ENCODE results near the gene KPNA1.

The KPNA1 gene

DNA sequence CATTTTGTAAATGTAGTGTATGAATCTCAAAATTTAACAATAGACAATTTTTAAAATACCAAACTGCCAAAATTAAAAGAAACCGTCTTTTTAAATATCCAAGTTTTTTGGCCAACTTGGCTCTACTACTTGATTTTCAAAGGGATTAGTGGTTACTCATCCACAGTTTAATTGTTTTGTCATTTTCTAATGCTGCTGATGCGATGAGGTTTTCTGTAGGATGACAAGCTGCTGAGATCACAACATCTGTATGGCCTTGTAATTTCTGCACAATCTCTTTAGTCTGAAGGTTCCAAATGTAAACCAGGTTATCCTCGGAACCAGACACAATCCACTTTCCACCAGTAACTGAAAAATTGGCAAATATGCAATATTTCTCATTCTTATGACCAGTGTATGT is 100.3 kb downstream of the KPNA1 start:
- no peak for FAIRE-seq

DNA sequence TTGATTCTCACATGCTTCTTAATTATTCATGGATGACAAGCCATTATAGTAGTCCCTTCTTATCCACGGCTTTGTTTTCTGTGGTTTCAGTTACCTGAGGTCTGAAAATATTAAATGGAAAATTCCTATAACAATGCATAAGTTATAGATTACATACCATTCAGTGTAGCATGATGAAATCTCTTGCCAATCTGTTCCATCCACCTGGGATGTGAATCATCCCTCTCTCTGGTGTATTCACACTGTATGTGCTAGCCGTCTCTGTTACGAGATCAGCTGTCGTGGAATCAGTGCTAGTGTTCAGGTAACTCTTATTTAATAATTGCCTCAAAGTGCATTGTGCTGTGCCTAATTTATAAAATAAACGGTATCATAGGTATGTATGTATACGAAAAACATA is 104.1 kb downstream of the KPNA1 start:
- FAIRE-seq = no peak

DNA sequence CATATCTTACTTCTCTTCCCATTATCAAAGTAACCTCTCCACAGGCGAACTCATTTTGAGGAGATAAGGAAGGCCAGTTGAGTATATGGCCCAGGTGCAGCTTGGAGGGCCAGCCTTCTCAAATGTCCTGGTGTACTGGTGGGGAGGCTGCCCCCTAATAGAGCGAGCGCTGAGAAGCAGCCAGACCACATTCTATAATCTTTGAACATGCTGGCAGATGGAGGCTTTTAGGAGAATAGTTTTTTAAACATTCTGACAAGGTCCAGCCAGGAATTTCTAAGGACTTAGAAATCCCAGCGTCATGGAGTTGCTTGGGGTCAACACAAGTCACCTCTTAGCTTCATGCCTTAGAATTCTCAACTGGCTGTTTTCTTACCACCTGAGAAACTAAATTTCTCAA is 104.6 kb downstream of the KPNA1 start:
- FAIRE-seq = no peak

DNA sequence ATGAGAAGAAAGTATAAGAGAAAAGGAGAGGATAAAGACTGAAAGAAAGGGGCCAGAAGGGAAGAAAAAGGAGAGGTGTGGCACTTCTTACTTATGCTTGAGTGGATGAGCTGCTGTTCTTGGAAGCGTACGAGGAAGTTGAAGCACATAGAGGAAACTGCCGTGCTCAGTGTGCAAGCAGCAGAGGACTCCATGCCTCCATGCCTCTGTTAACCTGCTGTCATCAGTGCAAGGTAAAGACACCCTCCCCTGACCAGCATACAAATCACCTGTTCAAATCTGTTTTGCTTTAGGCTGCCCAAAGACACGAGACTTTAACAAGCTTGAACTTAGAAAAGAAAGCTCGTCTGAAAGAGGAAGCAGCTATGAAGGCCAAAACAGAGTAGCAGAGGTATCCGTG is 105.3 kb downstream of the KPNA1 start:
- no peak for FAIRE-seq

DNA sequence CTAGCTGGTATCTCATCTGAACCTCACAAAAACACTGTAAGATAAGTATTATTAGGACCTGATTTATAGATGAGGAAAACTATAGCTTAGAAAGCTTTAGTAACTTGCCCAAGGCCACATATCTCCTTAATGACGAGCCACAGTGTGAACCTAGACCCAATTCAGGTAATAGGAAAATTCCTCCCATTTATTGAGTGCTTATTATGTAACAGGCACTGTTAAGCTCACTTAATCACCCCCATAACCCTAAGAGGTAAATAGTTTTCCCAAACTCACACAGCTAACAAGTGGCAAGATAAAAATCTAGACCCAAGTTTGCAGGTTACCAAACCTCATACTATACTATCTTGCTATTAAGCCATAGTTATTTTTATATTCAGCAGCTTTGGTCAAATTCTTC is 106.8 kb downstream of the KPNA1 start:
- no peak for FAIRE-seq

DNA sequence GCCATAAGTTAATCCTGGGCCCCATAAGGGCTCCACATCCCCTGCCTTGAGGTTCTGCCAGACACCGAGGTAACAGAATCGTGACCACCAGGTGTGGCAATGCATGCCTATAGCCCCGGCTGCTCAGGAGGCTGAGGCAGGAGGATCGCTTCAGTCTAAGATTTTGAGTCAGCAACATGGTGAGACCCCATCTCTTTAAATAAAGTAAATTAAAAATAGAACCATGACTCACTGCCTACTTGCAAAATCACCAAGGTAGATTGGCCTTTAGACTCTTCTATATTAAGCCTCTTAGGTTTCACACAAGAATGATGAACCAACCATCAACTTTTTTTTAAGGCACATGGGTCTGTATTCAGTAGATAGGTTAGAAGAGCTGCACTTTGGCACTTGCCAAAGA is 108.5 kb downstream of the KPNA1 start:
- FAIRE-seq = no peak

DNA sequence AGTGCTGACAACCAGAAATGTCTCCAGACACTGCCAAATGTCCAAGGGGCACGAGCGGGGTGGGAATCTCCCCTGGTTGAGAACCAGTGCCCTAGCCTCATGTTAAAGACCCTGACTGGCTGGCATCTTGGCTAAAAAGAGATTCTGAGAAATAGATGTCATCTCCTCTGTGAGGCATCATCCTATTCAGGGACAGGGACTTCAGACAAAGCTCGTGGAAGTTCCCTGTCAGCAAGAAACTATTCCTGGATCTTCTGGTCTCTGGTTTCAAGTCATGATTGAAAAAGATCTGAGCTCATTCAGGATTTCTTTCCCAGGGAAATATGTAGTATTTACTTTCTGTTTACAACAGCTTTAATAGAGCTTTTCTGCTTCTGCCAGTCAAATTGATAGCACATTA is 109.7 kb downstream of the KPNA1 start:
- FAIRE-seq = no peak

DNA sequence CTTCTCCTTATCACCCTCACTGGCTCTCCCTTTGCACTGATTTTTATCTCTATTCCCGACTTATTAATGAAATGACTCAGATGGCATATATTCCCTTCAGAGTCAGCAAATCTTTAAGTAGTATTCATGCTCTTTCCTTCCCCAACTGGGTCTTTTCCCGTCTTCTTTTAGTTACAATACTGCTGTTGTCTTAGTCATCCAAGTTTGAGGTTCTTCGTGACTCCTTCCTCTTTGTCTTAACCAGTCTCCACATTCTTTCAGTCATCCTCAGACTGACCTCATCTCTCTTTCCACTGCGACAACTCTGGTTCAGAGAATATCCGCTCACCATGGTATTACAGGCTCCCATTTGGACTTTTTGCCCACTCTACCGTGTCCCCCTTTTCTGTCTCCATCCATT is 111.2 kb downstream of the KPNA1 start:
- FAIRE-seq = no peak

DNA sequence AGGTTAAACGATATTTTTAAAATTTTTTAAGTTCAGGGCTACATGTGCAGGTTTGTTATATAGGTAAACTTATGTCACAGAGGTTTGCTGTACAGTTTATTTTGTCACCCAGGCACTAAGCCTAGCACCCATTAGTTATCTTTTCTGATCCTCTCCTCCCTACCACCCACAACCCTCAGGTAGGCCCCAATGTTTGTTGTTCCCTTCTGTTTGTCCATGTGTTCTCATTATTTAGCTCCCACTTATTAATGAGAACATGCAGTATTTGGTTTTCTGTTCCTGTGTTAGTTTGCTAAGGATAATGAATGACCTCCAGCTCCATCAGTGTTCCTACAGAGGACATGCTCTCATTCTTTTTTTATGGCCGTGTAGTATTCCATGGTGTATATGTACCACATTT is 115.8 kb downstream of the KPNA1 start:
- no peak for FAIRE-seq

DNA sequence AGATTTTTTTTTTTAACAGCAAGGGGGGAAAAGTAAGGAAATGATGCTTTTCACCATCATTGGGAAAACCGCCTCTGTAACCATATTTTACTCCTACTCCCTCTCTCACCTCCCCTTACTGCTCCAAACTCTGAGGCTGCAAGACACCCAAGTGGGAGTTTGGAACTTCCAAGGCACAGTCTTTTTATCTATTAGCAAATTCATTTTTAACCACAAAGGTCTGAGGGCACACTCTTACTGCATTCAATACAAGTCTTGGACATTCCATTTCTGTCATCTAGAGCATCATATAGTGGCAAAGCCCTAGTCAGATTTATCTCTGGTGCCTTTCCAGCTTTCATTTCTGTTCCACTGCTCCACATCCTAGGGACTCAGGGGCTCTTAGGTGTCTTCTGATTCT is 117.5 kb downstream of the KPNA1 start:
- no peak for FAIRE-seq

DNA sequence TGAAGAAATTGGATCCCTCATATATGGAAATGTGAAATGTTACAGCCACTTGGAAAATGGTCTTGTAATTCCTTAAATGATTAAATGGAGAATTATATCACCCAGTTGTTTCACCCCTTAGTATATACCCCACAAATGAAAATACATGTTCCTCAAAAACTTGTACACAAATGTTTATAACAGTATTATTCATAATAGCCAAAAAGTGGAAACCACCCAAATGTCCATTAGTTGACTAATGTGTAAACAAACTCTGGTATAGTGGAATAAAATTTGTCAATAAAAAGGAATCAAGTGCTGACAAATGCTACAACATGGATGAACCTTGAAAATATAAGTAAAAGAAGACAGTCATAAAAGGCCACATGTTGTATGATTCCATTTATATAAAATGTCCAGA is 118.2 kb downstream of the KPNA1 start:
- no peak for FAIRE-seq

DNA sequence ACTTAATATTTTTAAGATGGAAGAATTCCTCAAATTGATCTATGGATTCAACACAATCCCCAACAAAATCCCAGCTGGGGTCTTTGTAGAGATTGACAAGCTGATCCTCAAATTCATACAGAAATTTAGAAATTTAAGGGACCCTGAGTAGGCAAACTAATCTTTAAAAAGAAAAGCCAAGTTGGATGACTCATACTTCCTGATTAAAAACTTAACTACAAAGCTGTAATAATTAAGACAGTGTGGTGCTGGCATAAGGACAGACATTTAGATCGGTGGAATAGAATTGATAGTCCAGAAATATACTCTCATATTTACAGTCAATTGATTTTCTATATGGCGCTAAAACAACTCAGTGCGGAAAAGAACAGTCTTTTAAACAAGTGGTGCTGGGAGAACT is 119.2 kb downstream of the KPNA1 start:
- no peak for FAIRE-seq

DNA sequence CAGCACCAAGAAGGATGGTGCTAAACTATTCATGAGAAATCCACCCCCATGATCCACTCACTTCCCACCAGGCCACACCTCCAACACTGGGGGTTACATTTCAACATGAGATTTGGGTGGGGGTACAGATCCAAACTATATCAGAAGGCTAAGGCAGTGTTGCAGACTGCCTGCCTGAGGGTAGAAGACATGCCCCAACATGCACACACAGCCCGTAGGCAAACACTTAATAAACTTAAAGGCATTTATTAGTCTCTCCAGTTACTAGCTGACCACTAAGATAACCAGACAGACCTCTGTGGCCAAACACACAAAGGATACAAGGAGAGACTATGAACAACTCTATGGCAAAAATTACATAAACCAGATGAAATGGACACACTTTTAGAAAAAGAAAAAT is 120.6 kb downstream of the KPNA1 start:
- FAIRE-seq = no peak

DNA sequence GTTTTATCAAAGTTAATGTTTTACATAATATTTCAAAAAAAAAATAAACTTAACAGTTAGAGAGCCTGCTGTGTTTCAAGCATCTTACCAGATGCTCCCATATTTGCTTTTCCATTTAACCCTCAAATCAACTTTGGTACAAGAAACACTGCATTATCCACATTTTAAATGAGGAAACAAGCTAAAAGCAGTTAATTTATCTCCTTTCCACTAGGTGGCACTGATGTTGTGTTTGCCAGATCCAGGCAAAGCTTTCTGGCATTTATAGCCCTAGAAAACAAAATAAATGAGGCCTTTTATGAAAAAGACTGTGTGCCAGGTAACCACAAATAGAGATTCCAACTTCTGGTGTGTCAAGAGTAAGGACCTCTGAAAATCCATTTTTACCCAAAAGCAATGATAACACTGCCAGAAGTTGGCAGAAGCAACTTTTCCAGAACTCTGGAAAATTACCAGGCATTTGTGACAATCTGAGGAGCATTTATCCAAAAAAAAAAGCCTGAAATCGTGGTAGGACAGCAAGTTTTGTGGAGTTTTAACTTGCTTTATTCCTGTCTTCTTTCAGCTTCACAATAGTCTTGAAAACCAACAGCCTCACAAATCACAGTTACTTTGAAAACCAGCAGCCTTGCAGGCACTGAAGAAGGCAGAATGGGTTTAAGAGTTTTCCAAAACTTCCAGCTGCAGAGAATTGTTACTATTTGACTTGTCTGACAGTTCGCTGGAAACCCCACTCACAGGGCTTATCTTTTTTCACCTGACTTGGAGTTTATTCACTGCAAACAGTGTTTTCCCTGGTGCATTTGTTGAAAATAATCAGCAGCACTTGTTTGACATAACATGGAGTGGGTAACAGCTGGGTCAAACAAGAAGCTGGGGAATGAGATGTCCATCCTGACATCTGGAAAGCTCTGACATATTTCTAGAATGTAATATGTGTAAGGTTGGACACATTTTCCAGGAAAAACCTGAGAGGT is 121.6 kb downstream of the KPNA1 start:
- FAIRE-seq = peak; percentile 64

DNA sequence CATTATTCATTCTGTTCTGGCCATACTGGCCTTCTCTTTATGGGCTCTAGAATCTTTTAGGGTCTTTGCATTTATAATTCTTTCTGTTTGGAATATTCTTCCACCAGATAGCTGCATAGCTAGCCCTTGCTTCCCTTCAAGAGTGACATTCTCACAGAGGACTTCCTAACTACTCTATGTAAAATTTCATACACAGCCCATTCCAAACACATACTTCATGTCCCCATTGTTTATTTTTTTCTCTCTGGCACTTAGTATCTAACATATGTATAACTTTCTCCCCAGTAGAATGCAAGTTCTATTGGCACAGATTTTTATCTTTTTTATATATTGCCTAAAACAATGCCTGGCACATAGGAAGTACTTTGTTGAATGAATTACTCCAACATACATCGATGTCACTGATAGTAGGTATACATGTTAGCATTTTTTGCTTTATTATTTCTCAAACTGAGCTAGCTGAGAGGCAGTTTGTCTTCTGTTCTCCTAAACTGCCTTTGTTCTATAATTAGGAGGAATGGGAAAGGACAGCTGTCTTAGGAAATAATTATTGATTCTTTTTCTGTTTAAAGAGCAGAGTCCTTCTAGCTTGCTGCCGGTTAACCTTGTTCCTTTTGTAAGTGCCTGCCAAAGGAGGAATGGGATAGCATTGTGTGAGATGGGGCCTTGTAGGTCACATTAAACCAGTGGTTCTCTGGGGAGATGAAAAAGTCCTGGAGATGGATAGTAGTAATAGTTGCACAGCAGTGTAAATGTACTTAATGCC is 122.9 kb downstream of the KPNA1 start:
- FAIRE-seq = no peak

DNA sequence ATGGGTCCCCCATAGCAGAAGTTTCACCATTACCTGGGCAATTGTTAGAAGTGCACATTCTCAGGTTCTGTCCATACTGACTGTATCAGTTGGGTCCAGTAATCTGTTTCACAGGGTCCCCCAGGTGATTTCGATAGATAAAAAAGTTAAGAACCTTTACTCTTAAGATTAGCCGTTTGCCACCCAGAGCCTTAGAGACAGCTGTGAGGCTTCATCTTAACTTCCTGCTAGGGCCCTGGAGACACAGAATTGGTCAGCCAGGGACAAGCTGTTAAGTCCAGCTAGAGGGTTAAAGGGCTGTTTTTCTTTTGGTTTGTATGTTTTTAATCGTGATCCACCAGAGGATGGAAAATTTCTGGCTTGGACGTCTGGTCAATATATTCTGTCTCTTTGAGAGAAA is 124.1 kb downstream of the KPNA1 start:
- no peak for FAIRE-seq

DNA sequence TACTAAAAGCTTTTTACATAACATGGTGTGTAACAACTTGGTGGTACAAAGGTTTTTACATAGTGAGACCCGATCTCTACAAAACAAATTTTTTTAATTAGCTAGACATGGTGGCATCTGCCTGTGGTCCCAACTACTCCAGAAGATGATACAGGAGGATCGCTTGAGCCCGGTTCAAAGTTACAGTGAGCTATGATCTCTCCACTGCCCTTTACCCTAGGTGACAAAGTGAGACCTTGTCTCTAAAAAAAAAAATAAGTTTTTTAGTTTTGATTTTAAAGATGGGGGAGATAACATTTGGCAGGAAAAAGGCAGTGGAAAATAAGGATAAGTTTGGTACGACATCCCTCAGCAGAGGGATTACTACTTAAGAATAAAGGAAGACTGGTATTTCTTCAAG is 124.8 kb downstream of the KPNA1 start:
- FAIRE-seq = no peak

DNA sequence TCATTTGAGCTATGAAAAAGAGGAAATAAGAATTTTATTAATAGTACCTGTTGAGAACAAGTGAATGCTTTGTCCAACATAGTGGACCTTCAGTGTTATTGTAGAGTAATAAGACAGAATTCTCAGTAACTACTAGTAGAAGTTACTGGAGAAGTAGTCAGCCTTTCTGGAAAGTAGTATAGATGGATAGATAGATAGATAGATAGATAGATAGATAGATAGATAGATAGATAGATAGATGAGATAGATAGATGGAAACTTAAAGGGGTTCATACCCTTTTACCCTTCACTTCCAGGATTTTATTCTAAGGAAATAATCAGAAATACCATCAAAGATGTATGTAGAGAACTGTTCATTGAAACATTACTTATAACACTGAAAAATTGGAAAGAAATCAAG is 125.5 kb downstream of the KPNA1 start:
- FAIRE-seq = no peak

DNA sequence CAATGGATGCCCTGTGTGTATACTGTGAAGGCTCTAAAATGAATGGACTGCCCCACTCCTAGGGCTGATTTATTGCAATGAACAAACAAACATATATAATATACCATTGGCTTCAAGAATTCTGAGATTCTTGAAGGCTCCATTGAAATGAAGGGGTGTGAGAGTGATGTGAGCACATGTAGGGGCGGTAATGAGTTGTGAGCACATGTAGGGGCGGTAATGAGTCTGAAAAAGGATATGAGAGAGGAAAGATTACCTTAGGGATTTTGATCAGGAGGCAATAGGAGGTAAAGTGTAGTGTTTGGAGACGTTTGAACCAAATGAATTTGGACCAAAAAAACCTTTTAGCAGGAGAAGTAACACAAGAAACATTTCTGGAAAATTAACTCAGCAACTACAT is 127.0 kb downstream of the KPNA1 start:
- no peak for FAIRE-seq

DNA sequence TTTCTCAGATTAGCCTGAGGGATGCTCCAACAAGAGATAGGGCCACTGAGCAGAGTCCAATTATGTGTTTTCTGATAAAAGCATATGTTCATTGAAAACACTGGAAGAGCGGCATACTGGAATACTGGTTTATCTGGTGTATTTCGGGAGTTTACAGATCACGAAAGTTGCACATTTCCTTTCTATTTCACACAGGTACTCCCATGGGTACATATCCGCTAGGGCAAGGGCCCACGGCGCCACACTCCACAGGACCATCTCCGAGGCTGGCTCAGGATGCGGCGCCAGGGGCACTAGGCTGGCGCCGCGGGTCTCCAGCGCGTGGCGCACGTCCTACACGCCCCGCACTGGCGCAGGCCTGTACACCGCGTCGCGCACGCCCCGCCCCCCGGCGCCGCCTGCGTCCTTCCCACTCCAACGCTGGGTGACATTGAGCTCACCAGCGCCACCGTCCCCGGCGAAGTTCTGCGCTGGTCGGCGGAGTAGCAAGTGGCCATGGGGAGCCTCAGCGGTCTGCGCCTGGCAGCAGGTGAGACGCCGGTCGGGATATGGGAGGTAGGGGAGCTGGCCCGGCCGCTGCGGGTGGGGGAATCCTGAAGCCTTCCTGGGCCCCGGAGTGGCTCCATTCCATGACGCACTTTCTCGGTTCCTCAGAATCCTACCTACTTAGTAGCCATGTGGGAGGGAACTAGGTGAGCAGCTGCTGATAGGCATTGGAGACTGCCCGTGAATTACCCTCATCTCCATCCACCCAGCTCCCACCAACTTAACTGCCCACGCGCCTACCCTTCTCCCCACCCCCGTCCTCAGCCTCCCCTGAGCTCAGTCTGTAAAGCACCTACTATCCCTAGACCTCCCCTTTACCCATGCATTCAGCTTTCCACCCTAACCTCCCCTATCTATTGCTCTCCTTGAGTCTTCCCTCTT is 130.7 kb downstream of the KPNA1 start, which contains the start of gene FAM162A:
TSS of gene FAM162A (plus strand) at position 412 of the 927 bp plus-strand sequence. CDS start at position 496, 84 bp downstream.
- FAIRE-seq = no peak

DNA sequence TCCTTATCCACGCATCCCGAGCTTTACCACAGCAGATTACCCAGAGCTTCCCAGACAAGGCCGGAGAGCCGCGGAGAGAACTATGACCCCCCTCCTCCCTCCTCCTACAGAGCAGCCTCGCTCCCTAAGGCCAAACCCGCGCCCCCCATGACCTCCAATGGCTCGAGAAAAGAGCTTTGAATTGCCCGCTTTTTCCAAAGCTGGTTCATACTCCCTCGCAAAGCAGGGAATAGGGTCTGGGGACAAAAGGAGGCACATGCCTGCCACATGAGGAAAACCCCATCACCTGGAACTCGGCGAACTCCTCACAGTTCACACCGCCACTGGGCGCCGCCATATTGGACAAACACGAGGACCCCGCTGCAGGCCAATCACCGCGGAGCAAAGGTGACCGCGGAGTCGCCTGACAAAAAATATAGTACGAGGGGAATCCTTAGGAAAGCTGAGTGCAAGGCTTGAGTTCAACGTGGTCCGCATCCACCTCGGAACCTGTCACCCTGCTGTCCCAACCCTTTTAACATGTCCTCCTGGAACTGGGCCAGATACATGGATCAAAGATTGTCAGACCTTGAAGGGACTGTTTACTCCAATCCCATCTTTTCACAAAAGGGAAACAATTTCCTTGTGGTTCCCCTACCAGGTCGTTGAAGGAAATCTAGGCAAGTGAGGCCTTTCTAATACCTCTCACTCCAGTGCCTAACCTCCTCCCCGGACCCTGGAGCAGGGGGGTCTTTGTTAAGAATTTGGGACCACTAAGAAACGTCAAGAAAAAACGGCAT is 131.7 kb downstream of the KPNA1 start, which contains the start of gene MIX23:
TSS of gene MIX23 (minus strand) at position 344 of the 779 bp plus-strand sequence. CDS start at position 337, 7 bp downstream.
- FAIRE-seq = peak; percentile 68

DNA sequence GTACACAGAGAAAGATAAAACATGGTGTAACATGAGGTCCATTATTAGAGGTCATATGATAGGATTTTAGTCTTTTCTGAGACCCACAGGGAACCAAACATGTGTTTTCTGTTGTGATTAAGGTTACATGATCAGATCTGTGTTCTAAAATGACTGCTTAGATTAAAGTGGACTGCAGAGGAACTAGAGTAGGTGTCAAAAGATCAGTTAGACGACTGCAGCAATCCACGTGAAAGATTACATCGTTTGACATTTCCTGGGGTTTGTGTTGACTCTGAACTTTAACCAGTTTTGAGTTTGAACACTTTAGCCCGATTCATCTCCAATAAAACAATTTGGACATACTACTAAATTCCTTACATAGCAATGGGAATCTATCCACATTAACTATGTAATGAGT is 136.8 kb downstream of the KPNA1 start:
- FAIRE-seq = no peak

Data from TTC549 (cell line).